Lung (tissue), 12 donors: ENCODE data around the gene ZFAND4. TPM values are rescaled to one million over a fixed set of nuclear protein-coding genes. Genes with fewer than 3 reads are reported as not detected.

Experiments used
- ATAC-seq: fragments of 200-7000 bp; cut with Tn5 transposase; one replicate; pipeline ENCODE4 v1.9.1; 2020; ENCODE audit warnings: moderate number of reproducible peaks; ENCODE audit not compliant: insufficient read depth, low FRiP score
- DNase-seq, 3 donors: peaks; one replicate each; pipeline ENCODE4 v3.0.0-alpha.2; 2013 to 2017
- H3K27ac ChIP-seq, 2 donors: one replicate each; pipeline ENCODE4 v1.5.1; 2013; ENCODE audit warnings: mild to moderate bottlenecking in 2 of 2, moderate library complexity in 2 of 2, control low read depth in 1 of 2, inconsistent platforms in 1 of 2, low read depth in 1 of 2, low read length in 1 of 2
- H3K27me3 ChIP-seq, 3 donors: one replicate each; pipeline ENCODE4 v1.5.1; 2013; ENCODE audit warnings: low read length in 2 of 3; ENCODE audit not compliant: control insufficient read depth in 3 of 3, insufficient read depth in 3 of 3
- H3K36me3 ChIP-seq, 4 donors: one replicate each; pipeline ENCODE4 v1.5.1; 2013; ENCODE audit warnings: low read length in 4 of 4, mild to moderate bottlenecking in 1 of 4, moderate library complexity in 1 of 4; ENCODE audit not compliant: control insufficient read depth in 4 of 4, insufficient read depth in 4 of 4
- H3K4me1 ChIP-seq, 5 donors: one replicate each; pipeline ENCODE4 v1.5.1; 2013; ENCODE audit warnings: low read length in 5 of 5, mild to moderate bottlenecking in 2 of 5, moderate library complexity in 1 of 5; ENCODE audit not compliant: control insufficient read depth in 5 of 5, insufficient read depth in 5 of 5
- H3K4me3 ChIP-seq: one replicate; pipeline ENCODE4 v1.5.1; 2013; ENCODE audit warnings: mild to moderate bottlenecking, control low read depth, moderate library complexity
- H3K9ac ChIP-seq, 2 donors: one replicate each; pipeline ENCODE4 v1.5.1; 2013; ENCODE audit warnings: low read length in 2 of 2, control low read depth in 1 of 2; ENCODE audit not compliant: insufficient read depth in 1 of 2
- H3K9me3 ChIP-seq, 4 donors: one replicate each; pipeline ENCODE4 v1.5.1; 2013; ENCODE audit warnings: low read length in 3 of 4, mild to moderate bottlenecking in 1 of 4, moderate library complexity in 1 of 4; ENCODE audit not compliant: control insufficient read depth in 4 of 4, insufficient read depth in 3 of 4
- CTCF ChIP-seq: IDR thresholded peaks from 2 replicates; pipeline ENCODE4 v1.5.1; 2012; ENCODE audit warnings: mild to moderate bottlenecking; ENCODE audit errors: control extremely low read depth, extremely low read depth
- WGBS, 2 donors: extraction: QIAGEN DNeasy Blood & Tissue Kit; methylation state at CpG; one replicate each; pipeline ENCODE4 v1.1.7; 2013; 5-methylcytosine and 5-hydroxymethylcytosine counted together
- polyA plus RNA-seq, 2 donors: library from polyadenylated mRNA; stranded (reverse); fragments of 200-250 nt; gene quantifications; one replicate each; pipeline ENCODE4 v1.2.1, GENCODE V29; 2013
- total RNA-seq, 2 donors: library from RNA; depleted of rRNA in 1 of 2; stranded (reverse); fragments of >200 nt in 1 of 2; gene quantifications; one replicate each; pipeline ENCODE4 v1.2.1, GENCODE V29; 2014 to 2021
- donor health status: control.
- donor health status: control.
- donor health status: Bipolar disorder and iron deficiency.
- donor health status: healthy.
- donor health status: DM: yes; HTN: yes; CAD: no.

The ZFAND4 gene
- total and polyA plus RNA-seq, 4 donors, result 4.4 to 19.1 (median 11.5) TPM

GRCh38 chr10:45614869-45615268 lies 57.7 kb downstream of the ZFAND4 start:
- H3K4me3 ChIP-seq, result no peak overlapping the region
- no peak overlapping the region for H3K9ac ChIP-seq
- 81 to 87% methylated on average over 1 of the region's 1 CpG for WGBS, 2 donors
- ATAC-seq (no peak), DNase-seq (no peak)
- H3K27me3 ChIP-seq, result no peaks in the 10 kb centered on the region
- H3K9me3 ChIP-seq, result no peaks in the 10 kb centered on the region
- H3K36me3 ChIP-seq, result peaks cover 0 to 15% (median 11%) of the 10 kb centered on the region in 4 donors
- H3K4me1 ChIP-seq, result no peaks in the 10 kb centered on the region
- TF ChIP-seq CTCF, result no peak
- H3K27ac ChIP-seq, result no peak overlapping the region

GRCh38 chr10:45612741-45613140 lies 59.8 kb downstream of the ZFAND4 start:
- Histone ChIP-seq H3K27me3 (no peaks in the 10 kb centered on the region), H3K27ac (no peak overlapping the region), H3K9ac (no peak overlapping the region), H3K4me1 (no peaks in the 10 kb centered on the region), H3K4me3 (no peak overlapping the region), H3K9me3 (no peaks in the 10 kb centered on the region), H3K36me3 (peaks cover 4 to 17% (median 11%) of the 10 kb centered on the region in 4 donors)
- no peak for ATAC-seq
- DNase-seq, result no peak
- no peak for TF ChIP-seq CTCF

GRCh38 chr10:45608052-45608451 lies 64.5 kb downstream of the ZFAND4 start:
- no peak for ATAC-seq
- Histone ChIP-seq H3K9me3 (no peaks in the 10 kb centered on the region), H3K27me3 (no peaks in the 10 kb centered on the region), H3K27ac (no peak overlapping the region), H3K4me1 (no peaks in the 10 kb centered on the region), H3K9ac (no peak overlapping the region), H3K4me3 (no peak overlapping the region), H3K36me3 (peaks cover 4 to 14% (median 11%) of the 10 kb centered on the region in 4 donors)
- 96 to 98% methylated on average over 1 of the region's 1 CpG for WGBS, 2 donors
- no peak for DNase-seq
- no peak for TF ChIP-seq CTCF

GRCh38 chr10:45607276-45607675 lies 65.3 kb downstream of the ZFAND4 start:
- Histone ChIP-seq H3K4me1 (no peaks in the 10 kb centered on the region), H3K9me3 (no peaks in the 10 kb centered on the region), H3K36me3 (peaks cover 4 to 9% (median 7%) of the 10 kb centered on the region in 4 donors), H3K27ac (no peak overlapping the region), H3K9ac (no peak overlapping the region), H3K27me3 (no peaks in the 10 kb centered on the region), H3K4me3 (no peak overlapping the region)
- no peak for ATAC-seq
- DNase-seq, result no peak
- WGBS, 2 donors, result 73 to 75% methylated on average over 1 of the region's 1 CpG
- TF ChIP-seq CTCF, result no peak
